ENCODE results near the gene AKAP7. TPM values are rescaled to one million over a fixed set of nuclear protein-coding genes. Genes with fewer than 3 reads are reported as not detected.

The AKAP7 gene
- total RNA-seq, 1 experiment from 2014 or later, result 3.1 TPM

DNA sequence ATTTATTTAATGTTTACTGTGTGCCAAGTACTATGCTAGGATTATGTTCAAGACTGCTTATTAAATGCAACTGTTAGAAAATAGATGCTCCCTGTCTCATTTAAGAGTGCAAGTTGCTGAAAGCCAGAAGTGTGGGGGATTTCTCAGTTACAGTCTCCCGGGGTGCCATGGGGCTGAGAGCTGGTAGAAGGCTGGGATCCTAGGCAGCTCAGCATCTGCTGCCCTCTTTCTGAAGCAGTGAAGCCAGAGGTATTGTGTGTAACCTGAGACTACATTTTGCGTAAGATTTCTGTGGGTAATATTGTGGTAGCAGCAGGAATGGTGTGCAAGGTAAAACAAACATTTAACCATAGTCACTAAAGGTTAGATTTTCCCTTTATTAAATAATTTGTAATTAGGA is 120.6 kb downstream of the AKAP7 start (continued):
- TF ChIP-seq FOSL1 (IDR thresholded peaks at IDR 0.05; ENCODE audit: low read depth) (no peak), YY1 (IDR thresholded peaks at IDR 0.05; ENCODE audit: extremely low read depth, insufficient replicate concordance, low read depth, low read length) (no peak), JUND (IDR thresholded peaks at IDR 0.05) (no peak), SIN3A (IDR thresholded peaks at IDR 0.05; ENCODE audit: low read depth) (no peak)
- TF ChIP-seq, protein P1, sequence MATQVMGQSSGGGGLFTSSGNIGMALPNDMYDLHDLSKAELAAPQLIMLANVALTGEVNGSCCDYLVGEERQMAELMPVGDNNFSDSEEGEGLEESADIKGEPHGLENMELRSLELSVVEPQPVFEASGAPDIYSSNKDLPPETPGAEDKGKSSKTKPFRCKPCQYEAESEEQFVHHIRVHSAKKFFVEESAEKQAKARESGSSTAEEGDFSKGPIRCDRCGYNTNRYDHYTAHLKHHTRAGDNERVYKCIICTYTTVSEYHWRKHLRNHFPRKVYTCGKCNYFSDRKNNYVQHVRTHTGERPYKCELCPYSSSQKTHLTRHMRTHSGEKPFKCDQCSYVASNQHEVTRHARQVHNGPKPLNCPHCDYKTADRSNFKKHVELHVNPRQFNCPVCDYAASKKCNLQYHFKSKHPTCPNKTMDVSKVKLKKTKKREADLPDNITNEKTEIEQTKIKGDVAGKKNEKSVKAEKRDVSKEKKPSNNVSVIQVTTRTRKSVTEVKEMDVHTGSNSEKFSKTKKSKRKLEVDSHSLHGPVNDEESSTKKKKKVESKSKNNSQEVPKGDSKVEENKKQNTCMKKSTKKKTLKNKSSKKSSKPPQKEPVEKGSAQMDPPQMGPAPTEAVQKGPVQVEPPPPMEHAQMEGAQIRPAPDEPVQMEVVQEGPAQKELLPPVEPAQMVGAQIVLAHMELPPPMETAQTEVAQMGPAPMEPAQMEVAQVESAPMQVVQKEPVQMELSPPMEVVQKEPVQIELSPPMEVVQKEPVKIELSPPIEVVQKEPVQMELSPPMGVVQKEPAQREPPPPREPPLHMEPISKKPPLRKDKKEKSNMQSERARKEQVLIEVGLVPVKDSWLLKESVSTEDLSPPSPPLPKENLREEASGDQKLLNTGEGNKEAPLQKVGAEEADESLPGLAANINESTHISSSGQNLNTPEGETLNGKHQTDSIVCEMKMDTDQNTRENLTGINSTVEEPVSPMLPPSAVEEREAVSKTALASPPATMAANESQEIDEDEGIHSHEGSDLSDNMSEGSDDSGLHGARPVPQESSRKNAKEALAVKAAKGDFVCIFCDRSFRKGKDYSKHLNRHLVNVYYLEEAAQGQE (IDR thresholded peaks at IDR 0.05; ENCODE audit: low read depth), result no peak
- TF ChIP-seq, protein P2, sequence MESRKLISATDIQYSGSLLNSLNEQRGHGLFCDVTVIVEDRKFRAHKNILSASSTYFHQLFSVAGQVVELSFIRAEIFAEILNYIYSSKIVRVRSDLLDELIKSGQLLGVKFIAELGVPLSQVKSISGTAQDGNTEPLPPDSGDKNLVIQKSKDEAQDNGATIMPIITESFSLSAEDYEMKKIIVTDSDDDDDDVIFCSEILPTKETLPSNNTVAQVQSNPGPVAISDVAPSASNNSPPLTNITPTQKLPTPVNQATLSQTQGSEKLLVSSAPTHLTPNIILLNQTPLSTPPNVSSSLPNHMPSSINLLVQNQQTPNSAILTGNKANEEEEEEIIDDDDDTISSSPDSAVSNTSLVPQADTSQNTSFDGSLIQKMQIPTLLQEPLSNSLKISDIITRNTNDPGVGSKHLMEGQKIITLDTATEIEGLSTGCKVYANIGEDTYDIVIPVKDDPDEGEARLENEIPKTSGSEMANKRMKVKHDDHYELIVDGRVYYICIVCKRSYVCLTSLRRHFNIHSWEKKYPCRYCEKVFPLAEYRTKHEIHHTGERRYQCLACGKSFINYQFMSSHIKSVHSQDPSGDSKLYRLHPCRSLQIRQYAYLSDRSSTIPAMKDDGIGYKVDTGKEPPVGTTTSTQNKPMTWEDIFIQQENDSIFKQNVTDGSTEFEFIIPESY (IDR thresholded peaks at IDR 0.05; ENCODE audit: extremely low read depth, insufficient replicate concordance, low read length), result no peak

DNA sequence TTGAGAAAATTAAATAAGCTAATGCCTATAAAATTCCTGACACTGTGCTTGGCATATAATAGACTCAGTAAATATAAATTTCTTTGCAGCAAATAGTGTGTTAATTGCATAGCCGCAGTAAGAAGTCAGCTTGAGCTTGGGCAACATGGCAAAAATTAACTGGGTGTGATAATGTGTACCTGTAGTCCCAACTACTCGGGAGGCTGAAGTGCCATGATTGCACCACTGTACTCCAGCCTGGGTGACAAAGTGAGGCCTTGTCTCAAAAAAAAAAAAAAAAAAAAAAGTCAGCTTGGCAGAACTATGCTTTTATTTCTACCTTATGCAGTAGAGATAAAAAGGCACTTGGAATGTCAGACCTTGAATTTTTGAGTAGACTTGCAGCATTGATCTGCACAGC is 121.8 kb downstream of the AKAP7 start:
- RAD21 ChIA-PET (ENCODE audit: low non-redundant PET in 1 of 2, low total read pairs in 2 of 2, uncharacterized antibody in 2 of 2, unreplicated experiment in 2 of 2), result no interaction called here
- CTCF ChIA-PET, result no interaction called here
- TF ChIP-seq EZH2 (IDR thresholded peaks at IDR 0.05) (no peak), YY1 (IDR thresholded peaks at IDR 0.05; ENCODE audit: extremely low read depth, insufficient replicate concordance, low read depth, low read length) (no peak), CEBPB (IDR thresholded peaks at IDR 0.05; ENCODE audit: low read depth) (no peak), ZFX (IDR thresholded peaks at IDR 0.05) (no peak), SIN3A (IDR thresholded peaks at IDR 0.05; ENCODE audit: low read depth) (no peak), EGR1 (IDR thresholded peaks at IDR 0.05; ENCODE audit: low read depth) (no peak), RAD21 (IDR thresholded peaks at IDR 0.05; ENCODE audit: low read depth) (no peak), SRF (IDR thresholded peaks at IDR 0.05; ENCODE audit: low read depth) (no peak), ZNF274 (IDR thresholded peaks at IDR 0.05; ENCODE audit: low read depth, low read length) (no peak), CBX3 (IDR thresholded peaks at IDR 0.05; ENCODE audit: low read depth) (no peak), POLR2A (IDR thresholded peaks at IDR 0.05; ENCODE audit: borderline replicate concordance, extremely low read depth, insufficient read depth, insufficient read length) (no peak), EZH2phosphoT487 (IDR thresholded peaks at IDR 0.05; ENCODE audit: borderline replicate concordance) (no peak)
- TF ChIP-seq, protein P3, sequence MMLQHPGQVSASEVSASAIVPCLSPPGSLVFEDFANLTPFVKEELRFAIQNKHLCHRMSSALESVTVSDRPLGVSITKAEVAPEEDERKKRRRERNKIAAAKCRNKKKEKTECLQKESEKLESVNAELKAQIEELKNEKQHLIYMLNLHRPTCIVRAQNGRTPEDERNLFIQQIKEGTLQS (IDR thresholded peaks at IDR 0.05), result no peak
- TF ChIP-seq, protein P4, sequence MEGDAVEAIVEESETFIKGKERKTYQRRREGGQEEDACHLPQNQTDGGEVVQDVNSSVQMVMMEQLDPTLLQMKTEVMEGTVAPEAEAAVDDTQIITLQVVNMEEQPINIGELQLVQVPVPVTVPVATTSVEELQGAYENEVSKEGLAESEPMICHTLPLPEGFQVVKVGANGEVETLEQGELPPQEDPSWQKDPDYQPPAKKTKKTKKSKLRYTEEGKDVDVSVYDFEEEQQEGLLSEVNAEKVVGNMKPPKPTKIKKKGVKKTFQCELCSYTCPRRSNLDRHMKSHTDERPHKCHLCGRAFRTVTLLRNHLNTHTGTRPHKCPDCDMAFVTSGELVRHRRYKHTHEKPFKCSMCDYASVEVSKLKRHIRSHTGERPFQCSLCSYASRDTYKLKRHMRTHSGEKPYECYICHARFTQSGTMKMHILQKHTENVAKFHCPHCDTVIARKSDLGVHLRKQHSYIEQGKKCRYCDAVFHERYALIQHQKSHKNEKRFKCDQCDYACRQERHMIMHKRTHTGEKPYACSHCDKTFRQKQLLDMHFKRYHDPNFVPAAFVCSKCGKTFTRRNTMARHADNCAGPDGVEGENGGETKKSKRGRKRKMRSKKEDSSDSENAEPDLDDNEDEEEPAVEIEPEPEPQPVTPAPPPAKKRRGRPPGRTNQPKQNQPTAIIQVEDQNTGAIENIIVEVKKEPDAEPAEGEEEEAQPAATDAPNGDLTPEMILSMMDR (IDR thresholded peaks at IDR 0.05 in 2 of 3, conservative IDR thresholded peaks at IDR 0.05 in 1 of 3; ENCODE audit: borderline replicate concordance in 1 of 3, insufficient read depth in 1 of 3, low read depth in 2 of 3, low read length in 2 of 3), result no peak

More for the DNA sequence above, 121.8 kb downstream of the AKAP7 start:
- no peak overlapping the region for H3K27ac ChIP-seq (ENCODE audit: low read depth, low read length)
- no peaks in the 10 kb centered on the region for H3K36me3 ChIP-seq (ENCODE audit: control insufficient read depth in 1 of 2, insufficient read depth in 2 of 2, low read length in 2 of 2)
- no peaks in the 10 kb centered on the region for H3K79me2 ChIP-seq (ENCODE audit: insufficient read depth, low read length)
- no peaks in the 10 kb centered on the region for H3K27me3 ChIP-seq (ENCODE audit: insufficient read depth, low read length)
- no peaks in the 10 kb centered on the region for H3K9me2 ChIP-seq (ENCODE audit: insufficient read depth)
- no peaks in the 10 kb centered on the region for H3K9me3 ChIP-seq (ENCODE audit: control insufficient read depth in 1 of 2, insufficient read depth in 1 of 2, low read depth in 1 of 2, low read length in 2 of 2)
- H3K4me2 ChIP-seq (ENCODE audit: low read length), result no peak overlapping the region
- H2AFZ ChIP-seq (ENCODE audit: low read depth, low read length, poor library complexity, severe bottlenecking), result no peak overlapping the region
- DNase-seq (ENCODE audit: low read depth, low spot score) (no peak), ATAC-seq (no peak)
- no TSS peak for BruUV-seq (replicated peaks)
- intact Hi-C loops (cut with micrococcal nuclease), result no loop called here
- POLR2A ChIA-PET, result no interaction called here
- H3K4me3 ChIP-seq (replicated peaks in 1 of 2; ENCODE audit: low read depth in 1 of 2, low read length in 2 of 2), result no peak overlapping the region
- no peak overlapping the region for H3K9ac ChIP-seq (ENCODE audit: low read length)
- H3K4me1 ChIP-seq (ENCODE audit: control insufficient read depth in 1 of 2, insufficient read depth in 2 of 2, low read length in 2 of 2), result peaks cover 8 to 12% of the 10 kb centered on the region in 2 experiments
- H4K20me1 ChIP-seq (ENCODE audit: insufficient read depth), result no peaks in the 10 kb centered on the region
